ENCODE results near the gene FBXW7.

The FBXW7 gene

DNA sequence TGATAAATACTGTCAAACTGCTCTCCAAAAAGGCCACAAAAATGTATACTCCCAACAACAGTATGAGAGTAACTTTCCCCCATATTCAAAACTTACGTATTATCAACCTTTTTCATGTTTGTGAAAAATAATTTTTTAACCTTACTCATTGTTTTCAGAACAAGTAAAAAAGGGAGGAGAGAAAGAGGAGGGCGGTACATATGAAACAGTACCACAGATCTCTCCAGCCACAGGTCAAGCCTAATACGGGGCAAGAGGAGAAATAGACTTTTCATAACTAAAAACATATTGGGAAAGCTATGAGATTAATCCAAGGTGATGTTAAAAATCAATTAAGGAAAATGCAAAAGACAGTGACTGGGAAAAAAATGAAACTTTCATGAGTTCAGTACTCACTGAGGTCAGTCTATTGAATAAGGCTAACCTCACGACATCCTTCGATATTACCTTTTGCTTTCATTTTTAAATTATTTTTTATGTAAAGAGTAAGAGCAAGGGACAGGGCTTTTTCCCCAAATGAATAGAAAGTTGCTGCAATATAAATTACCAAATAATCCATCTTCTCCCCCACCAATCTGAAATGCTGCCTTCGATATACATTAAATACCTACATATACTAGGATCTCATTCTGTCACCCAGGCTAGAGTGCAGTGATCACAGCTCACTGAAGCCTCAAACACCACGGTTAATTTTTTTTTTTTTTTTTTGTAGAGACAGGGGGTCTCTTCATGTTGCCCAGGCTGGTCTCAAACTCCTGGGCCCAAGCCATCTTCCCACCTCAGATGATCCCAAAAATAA lies 25.3 kb downstream of the FBXW7 start:
- no peak for DNase-seq (ENCODE audit: low read depth in 2 of 2)

DNA sequence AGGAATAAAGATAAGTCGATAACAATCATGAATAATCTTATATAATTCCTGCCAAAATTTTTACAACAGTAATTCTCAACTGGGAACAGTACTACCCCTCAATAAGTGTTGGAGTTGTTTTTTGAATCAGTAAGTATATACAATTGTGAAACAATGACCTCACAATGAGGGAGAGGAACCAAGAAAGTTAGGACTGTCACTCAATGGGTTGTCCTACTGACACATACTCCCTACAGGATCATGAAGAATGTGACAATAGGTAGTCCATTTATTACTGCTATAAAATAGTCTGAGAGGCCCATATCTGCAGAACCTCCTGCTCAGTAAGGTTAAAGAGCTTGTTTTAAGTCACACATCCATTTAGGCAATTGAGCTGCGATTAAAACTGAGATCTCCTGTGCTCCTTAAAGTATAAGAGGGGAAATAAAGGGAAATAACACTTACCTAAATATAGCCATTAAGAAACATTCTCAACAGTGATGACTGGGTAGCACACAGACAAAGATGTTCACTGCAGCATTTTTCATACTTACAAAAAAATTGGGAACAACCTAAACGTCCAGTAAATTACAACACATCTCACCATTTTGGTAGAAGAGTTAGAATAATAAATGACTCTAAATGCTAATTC lies 26.2 kb downstream of the FBXW7 start:
- DNase-seq (ENCODE audit: low read depth in 2 of 2), result no peak

DNA sequence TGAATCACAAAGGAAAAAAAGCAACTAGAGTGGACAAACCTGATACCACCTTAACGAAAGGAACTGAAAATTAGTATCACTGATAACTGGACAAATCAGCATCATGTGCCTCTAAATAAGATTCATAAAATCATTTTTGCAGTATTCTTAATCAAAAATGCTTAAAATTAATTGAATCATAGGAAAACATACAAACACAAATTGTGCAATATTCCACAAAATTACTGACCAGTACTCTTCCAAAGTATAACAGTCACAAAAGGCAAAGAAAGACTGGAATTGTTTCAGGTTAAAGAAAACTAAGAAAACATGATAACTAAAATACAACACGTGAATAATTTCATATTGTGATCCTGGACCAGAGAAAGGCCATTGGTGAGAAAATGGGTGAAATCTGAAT lies 27.1 kb downstream of the FBXW7 start:
- no peak for DNase-seq (ENCODE audit: low read depth in 2 of 2)

DNA sequence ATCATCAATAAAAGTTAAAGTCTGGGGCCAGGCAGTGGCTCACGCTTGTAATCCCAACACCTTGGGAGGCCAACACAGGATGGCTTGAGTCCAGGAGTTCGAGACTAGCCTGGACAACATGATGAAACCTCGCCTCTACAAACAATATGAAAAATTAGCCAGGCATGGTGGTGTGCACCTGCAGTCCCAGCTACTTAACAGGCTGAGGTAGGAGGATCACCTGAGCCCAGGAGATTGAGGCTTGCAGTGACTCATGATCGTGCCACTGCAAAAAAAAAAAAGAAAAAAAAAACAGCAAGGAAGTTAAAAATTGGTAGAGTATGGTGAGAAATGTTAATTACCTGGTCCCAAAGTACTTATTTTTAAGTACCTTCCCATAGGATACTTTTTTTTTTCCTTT lies 27.5 kb downstream of the FBXW7 start:
- DNase-seq (ENCODE audit: low read depth in 2 of 2), result no peak

DNA sequence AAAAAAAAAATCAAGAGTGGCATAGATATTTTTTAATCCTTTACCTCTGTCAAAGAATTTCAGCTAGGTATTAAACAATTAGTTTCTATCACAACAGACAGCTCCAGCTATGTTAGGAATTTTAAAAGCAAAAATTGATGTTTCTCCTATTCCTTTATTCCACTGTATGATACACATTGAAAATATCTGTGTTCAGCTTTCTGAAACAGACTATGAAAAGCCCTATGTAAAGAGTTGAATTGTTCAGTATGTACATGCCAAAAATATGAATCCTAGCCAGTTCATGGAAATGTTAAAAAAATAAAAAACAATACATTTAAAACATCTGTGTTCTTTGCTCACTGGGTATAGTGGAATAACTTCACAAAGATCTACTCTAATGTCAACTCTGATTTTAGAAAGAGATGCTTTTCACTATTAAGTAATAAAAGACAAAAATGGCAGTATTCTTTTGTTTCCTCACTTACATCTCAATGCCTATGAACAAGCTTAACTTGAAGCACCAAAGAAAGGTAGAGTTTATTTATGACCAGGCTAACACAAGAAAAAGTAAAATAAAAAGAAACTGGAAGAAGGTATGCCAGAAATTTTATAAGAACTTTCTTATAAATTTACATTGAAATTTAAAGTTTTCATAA lies 32.1 kb downstream of the FBXW7 start:
- no peak for DNase-seq (ENCODE audit: low read depth in 2 of 2)

DNA sequence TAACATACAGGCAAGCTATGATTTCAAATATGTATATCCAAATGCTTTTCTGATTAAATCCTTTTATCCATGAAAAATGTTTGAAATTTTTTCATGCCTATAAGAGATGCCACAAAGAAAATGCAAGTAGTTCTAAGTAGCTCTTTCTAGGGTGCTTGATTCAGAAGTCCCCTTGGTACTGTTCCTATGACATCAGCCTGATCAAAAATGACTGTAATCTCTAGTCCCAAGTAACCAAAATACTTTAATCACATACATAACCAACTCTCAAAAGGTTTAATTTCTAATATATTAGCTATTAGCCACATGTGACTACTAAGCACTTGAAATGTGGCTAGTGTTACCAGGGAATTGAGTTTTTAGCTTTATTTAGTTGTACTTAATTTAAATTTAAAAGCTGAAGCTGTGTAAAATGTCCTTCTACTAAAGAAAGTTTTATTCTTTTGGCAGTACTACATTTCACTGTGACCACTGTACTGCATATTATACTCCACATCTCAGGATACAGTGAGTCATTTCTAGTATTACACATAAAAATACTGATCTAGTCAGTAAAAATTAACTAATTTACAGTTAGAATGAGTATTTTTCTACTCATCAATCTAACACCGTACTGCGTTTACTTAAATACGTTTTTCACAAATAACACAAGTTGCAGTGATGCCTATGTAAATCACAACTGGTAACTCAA lies 33.9 kb downstream of the FBXW7 start:
- DNase-seq (ENCODE audit: low read depth in 2 of 2), result no peak

DNA sequence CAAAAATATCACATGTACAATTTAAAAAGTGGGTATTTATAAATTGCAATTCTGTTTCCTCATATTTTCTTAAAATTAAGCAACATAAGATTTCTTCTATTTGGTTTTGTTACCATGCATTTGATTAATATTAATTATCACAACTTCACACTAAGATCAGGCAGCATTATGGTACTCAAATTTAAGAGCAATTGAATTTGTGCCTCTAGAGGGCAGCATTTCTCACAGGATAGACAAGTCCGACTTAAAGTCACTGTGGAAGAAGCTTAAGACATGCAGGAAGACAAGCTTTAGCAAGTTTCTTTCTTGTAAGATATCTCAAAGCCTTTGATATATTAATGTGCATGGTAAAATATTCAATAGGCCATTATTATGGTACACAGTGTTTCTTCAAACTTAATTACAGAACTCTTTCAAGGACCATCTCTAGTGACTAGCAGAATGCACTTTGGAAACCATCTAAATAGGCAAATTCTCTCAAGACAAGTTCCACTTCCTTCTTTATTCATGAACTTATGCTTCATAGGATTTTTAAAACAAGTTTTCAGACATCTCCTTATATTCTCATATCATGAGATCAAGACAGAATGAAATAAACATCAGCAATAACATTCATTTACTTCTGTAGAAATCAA lies 35.0 kb downstream of the FBXW7 start:
- DNase-seq (ENCODE audit: low read depth in 2 of 2), result peak in 1 of 2 donors; percentile 12

DNA sequence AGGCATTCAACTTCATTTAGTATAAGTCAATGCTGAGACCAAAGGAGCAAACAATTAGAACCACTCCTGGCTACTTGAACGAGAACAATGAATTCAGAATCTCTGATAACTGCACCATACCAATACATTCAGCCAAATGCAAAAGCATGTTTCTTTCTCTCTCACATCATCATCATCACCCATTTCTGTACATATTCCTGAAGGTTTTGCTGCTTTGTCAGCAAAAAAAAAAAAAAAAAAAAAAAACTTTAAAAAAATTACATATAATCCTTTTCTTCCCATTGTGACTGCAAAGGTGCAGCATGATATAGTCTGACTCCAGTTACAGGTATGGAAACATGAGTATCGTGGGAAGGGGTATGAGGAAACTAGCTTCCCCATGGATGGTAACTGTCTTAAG lies 35.6 kb downstream of the FBXW7 start:
- no peak for DNase-seq (ENCODE audit: low read depth in 2 of 2)

DNA sequence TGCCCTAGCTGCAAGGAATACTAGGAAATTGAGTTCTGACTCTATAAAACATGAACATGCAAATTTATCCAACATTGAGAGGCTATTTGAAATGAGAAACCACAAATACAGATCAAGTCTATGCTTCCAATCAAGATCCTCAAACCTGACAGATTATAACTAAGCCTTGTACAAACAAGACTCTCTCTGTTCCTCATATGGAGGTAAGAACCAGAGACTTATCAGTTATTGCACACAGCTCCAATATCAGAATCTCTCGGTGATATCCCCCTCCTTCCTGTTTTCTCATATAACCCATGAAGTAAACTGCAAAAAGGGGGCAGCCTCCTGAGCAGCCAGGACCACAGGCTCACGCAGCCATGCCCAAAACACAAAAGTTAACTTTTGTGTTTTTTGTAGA lies 36.5 kb downstream of the FBXW7 start:
- DNase-seq (ENCODE audit: low read depth in 2 of 2), result no peak

DNA sequence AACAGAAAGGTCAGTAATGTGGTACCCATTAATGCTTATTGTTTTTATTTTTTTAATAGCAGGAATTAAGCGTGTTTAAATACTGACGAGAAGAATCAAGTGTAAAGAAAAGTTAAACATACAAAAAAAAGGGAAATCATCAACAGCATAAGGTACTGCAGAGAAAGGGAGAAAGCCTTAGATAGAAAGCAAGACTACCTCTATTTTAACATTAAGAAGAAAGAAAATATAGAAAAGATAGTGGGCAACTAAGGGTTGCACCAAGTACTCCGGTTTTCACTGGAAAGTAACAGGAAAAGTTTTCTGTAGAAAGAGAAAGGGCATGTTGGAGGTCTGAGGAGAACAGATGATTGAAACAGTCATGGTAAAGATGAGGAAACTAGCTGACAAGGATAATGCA lies 41.9 kb downstream of the FBXW7 start:
- no peak for DNase-seq (ENCODE audit: low read depth in 2 of 2)

DNA sequence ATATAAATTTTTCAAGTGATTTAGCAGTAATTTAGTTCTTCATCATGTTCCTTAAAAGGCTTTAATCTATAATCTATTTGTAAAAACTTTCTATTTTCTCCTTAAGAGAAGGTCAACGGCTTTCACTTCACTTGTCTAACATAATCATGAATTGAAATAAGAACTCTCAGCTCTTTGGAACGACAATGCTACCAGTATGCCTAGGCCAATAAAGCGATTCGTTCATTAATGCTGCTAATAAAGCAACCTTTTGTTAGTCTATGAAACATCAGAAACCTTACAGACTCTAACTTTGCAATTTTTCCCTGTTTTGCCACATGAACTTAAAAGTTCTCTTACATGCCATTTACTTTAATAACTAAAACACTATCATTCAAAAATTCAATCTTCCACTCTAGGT lies 47.6 kb downstream of the FBXW7 start:
- no peak for DNase-seq (ENCODE audit: low read depth in 2 of 2)

DNA sequence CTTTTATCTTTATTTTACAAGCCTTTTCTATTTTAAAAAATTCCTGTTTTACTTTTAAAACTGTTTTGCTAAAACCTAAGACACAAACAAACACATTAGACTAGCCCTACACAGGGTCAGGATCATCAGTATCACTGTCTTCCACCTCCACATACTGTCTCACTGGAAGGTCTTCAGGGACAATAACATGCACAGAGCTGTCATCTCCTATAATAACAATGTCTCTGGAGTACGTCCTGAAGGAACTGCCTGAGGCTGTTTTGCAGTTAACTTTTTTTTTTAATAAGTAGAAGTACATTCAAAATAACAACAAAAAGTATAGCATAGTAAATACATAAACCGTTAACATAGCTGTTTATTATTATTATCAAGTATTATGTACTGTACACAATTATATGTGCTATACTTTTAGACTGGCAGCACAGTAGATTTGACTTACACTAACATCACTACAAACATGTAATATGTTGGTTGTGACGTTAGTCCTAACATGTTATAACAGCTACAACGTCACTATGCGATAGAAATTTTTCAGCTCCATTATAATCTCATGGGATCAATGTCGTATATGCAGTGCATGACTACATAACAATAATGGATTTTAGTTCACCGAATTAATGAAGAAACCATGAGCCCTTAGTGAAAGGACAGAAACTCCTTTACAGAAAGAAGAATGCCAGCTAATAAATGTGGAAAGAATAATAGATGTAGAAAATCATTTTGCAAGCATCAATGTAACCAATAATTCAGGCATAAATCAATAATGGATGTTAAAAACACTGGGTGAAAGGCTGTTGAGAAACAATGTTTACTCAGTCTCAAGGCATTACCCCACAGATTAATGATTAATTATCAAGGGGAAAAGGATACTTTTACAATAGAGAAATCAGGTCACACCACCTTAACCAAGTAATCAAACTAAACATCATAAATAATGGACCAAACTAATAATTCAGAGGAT lies 49.2 kb downstream of the FBXW7 start:
- no peak for DNase-seq (ENCODE audit: low read depth in 2 of 2)

DNA sequence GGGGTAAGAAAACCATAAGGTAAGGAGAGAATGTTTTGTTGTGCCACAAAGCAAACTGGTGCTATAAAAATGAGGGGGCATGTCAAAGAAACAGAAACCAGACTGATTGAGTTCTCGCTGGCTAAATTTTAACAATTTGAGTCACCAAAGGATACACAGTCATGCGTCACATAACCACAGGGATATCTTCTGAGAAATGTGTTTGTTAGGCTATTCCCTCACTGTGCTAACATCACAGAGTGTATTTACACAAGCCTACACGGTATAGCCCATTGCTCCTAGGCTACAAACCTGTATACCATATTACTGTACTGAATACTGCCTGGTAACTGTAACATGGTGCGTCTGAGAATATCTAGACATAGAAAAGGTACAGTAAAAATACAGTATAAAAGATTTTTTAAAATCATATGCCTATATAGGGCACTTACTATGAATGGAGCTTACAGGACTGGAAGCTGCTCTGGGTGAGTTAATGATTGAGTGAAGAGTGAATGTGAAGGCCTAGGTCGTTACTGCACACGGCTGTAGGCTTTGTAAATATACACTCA lies 50.1 kb downstream of the FBXW7 start:
- no peak for DNase-seq (ENCODE audit: low read depth in 2 of 2)

DNA sequence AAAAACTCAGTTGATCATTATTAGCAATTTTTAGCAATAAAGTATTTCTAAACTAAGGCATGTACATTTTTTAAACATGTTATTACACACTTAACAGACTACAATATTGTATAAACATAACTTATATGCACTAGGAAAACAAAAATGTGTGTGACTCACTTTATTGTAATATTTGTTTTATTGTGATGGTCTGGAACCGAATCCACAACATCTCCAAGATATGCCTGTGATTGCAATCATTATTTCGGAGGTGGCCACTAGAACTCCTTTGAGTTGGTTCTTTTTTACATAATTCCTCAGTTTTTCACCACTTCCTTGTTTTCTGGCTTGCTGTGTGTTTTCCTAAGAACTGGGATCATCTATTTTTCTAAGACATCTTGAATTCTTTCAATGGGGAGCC lies 53.7 kb downstream of the FBXW7 start:
- DNase-seq (ENCODE audit: low read depth in 2 of 2), result no peak

DNA sequence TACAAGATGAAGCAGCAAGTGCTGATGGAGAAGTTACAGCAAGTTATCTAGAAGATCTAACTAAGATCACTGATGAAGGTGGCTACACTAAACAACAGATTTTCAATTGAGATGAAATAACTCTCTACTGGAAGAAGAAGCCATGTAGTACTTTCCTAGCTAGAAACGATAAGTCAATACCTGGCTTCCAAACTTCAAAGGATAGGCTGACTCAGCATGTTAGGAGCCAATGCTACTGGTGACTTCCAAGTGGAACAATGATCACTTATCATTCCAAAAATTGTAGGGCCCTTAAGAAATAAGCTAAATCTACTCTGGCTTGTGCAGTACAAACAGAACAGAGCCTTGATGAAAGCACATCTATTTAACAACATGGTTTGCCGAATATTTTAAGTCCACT lies 55.0 kb downstream of the FBXW7 start:
- no peak for DNase-seq (ENCODE audit: low read depth in 2 of 2)

DNA sequence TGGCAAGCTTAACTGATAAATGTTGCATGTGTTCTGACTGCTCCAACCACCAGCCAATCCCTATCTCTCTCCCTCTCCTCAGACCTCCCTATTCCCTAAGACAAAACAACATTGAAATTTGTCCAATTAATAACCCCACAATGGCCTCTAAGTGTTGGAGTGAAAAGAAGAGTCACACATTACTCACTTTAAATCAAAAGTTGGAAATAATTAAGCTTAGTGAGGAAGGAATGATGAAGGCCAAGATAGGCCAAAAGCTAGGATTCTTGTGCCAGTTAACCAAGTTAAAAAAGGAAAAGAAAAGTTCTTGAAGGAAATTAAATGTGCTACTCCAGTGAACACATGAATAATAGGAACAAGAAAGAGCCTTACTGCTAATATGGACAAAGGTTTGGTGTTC lies 55.6 kb downstream of the FBXW7 start:
- no peak for DNase-seq (ENCODE audit: low read depth in 2 of 2)

DNA sequence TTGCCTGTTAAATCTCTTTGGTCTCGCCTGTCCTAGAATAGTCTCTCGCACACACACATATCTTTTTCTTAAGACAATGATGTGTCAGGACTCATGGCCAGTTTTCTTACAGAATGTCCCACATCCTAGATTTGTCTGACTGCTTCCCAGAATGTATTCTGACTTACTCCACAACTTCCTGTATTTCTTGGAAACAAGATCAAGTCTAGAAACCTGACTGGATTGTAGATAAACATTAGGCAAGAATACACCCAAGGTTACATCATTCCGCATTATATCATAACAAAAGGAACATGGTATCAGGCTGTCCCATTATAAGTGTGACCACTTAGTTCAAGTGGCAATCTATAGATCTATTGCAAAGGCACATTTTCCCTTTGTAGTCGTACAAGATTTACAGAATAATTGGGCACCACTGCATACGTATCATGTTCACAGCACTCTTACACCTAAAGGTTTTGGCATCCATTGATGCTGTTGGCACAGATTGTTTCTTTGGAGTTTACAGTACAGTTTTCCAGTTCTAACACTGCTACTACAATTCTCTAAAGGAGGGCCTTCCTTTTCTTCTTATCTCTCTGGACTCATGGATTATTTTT lies 56.4 kb downstream of the FBXW7 start:
- no peak for DNase-seq (ENCODE audit: low read depth in 2 of 2)

DNA sequence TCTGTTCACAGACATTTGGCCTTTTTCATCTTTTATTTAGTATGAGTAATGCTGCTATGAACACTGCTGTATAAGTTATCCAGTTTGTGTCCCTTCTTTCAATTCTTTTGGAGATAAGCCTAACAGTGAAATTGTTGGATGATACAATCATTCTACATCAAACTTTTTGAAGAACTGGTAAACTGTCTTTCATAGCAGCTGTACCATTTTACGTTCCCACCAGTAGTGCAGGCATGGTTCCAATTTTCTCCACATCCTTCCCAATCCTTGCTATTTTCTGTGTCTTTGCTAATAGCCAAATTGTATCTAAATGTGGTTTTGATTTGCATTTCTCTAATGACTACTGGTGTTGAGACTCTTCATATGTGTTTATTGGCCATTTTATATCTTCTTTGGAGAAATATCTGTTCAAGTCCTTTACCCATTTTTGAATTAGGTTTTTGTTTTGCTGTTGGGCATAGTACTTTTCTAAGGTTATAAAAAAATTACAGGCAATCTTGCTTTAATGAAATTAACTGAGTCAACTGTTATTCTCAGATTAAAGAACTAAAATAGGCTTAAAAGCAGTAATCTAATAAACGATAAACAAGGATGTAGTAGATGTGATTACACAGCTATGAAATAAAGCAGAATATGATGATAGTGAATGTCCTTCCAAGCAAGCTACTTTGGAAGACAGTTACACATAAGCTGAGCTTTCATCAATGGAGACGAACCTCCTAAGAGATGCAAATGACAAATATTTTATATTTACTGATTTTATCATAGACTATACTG lies 57.2 kb downstream of the FBXW7 start:
- DNase-seq (ENCODE audit: low read depth in 2 of 2), result no peak

DNA sequence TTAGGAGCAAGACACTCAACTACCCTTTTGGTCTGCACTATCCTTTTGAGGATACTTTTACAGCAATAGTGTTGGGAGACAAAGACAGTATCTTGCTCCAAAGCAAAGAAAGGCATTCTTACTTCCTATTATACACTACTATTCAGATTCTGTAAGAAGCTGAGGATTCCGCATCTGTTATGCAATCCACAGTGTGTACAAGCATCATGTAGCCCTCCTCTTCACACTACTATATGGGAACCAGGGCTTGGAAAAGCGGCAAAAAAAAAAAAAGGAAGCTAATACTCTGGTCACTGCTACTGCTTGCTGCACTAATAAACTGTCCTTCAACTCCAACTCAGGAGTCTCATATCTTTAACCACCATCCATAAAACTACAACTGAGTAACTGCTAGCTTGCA lies 59.1 kb downstream of the FBXW7 start:
- DNase-seq (ENCODE audit: low read depth in 2 of 2), result no peak
